Measurements from ENCODE around the gene AFAP1. TPM values are rescaled to one million over a fixed set of nuclear protein-coding genes. Genes with fewer than 3 reads are reported as not detected.

AFAP1 gene
- total RNA-seq, 1 donor from 2014 or later = 48.3 TPM

DNA sequence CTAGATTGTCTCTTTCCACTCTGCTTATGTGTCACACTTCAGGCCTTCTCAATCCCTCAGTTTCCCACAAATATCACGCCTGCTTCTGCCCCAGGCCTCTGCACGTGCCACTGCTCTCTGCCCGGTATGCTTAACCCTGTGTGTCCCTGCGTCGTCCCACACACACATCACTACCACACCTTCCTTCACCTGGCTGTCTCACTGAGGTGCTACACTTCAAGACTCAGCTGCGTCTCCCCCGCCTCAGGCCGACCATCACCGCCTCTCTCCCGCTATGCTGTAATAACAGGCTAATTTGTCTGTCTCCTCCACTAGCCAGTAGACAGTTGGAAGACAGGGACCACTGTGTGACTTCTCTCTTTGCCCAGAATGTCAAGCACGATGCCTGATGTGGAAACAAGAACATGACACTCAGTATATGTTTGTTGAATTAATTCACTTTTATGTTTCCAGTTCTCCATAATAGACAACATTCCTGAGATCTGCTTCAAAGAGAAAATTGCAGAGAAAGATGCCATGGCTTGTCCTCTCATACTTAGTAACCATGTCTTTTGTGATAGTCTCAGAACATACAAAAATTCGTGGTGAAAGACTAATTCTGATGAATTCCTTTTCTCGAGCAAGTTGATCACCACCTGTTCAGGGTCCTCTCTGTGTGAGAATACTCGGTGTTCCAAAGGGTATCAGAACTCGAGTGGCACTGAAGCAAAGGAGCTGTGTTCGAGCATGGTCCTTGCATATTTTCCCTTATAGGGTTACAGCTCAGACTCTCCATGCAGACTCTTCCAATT is 54.2 kb downstream of the AFAP1 start:
- Mint-ChIP-seq H3K27me3 (ENCODE audit: insufficient read depth) (peaks cover 2% of the 10 kb centered on the region), H3K36me3 (ENCODE audit: low read depth) (no peaks in the 10 kb centered on the region), H3K9me3 (peaks cover 10% of the 10 kb centered on the region), H3K4me1 (ENCODE audit: low read depth) (peaks cover 14% of the 10 kb centered on the region), H3K4me3 (no peak overlapping the region), H3K27ac (no peak overlapping the region)
- intact Hi-C loops (cut with micrococcal nuclease) = no loop called here
- no peak for DNase-seq (ENCODE audit: low spot score)

DNA sequence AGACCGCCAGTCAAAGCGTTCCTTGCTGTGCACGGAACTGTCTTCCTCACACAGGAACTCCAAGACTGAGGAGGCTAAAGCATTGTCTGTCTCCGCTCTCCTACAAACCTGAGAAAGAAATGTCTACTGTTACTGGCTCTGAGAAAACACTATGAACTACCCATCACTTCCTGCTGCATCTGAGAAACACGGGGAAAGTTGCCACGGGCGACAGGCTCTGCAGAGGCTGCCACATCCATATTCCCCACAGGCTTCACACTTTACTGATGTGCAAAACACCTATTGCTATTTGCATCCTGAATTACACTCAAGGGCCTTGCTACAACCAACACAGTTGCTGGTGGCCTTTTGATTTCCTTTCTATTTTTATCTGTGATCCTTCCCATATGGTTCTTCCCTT is 59.0 kb downstream of the AFAP1 start:
- no peaks in the 10 kb centered on the region for H3K9me3 Mint-ChIP-seq

DNA sequence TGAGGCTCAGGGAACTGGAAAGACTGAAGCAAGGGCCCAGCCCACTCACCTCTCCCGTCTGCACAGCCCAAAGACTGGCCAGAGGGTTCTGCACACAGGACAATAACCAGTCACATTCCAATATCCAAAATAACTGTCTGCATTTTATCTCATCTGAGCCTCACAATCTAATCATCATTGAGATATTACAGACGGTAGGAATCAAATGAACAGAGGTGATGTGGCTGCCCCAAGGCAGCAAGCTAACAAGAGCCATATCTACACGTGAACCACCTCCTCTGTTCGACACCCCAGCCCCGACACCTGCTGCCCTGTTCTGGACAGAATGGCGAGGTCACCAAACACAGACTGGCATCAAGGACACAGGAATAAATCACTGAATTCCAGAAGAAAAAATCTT is 60.5 kb downstream of the AFAP1 start:
- no peaks in the 10 kb centered on the region for H3K36me3 Mint-ChIP-seq (ENCODE audit: low read depth)
- no peaks in the 10 kb centered on the region for H3K27me3 Mint-ChIP-seq (ENCODE audit: insufficient read depth)

More for the DNA sequence above, 59.0 kb downstream of the AFAP1 start:
- DNase-seq (ENCODE audit: low spot score) = no peak
- Mint-ChIP-seq H3K36me3 (ENCODE audit: low read depth) (no peaks in the 10 kb centered on the region), H3K4me3 (no peak overlapping the region), H3K27me3 (ENCODE audit: insufficient read depth) (no peaks in the 10 kb centered on the region), H3K4me1 (ENCODE audit: low read depth) (peaks cover 32% of the 10 kb centered on the region), H3K27ac (no peak overlapping the region)
- intact Hi-C loops (cut with micrococcal nuclease) = no loop called here

DNA sequence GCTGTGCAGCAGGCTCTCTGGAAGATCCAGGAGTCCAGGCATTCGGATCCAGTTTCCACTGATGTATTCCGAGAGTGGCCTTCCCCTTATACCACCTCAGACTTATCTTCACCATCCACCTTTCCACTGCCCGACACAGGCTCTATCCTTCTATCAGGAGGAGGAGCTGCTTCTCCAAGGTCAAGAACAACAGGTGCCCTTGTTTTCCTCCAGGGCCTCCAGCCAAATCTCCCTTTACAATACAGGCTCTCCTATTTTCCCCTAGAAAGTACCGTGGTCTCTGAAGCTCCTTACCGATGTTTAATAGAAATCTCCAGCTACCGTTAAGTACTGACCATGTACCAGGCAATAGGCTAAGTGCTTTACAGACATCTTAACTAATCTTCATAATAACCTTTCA is 61.3 kb downstream of the AFAP1 start:
- no peak for DNase-seq (ENCODE audit: low spot score)
- intact Hi-C loops (cut with micrococcal nuclease) = loop anchor here (5.0 kb wide), 1 partner anchor 76 kb away; no protein-coding TSS in a partner anchor
- Mint-ChIP-seq H3K27ac (no peak overlapping the region), H3K4me1 (ENCODE audit: low read depth) (peaks cover 41% of the 10 kb centered on the region), H3K36me3 (ENCODE audit: low read depth) (no peaks in the 10 kb centered on the region), H3K27me3 (ENCODE audit: insufficient read depth) (no peaks in the 10 kb centered on the region), H3K9me3 (no peaks in the 10 kb centered on the region), H3K4me3 (no peak overlapping the region)

More for the DNA sequence above, 60.5 kb downstream of the AFAP1 start:
- H3K9me3 Mint-ChIP-seq = no peaks in the 10 kb centered on the region
- H3K4me1 Mint-ChIP-seq (ENCODE audit: low read depth) = peaks cover 34% of the 10 kb centered on the region
- no peak overlapping the region for H3K4me3 Mint-ChIP-seq
- H3K27ac Mint-ChIP-seq = no peak overlapping the region
- no peak for DNase-seq (ENCODE audit: low spot score)
- intact Hi-C loops (cut with micrococcal nuclease) = loop anchor here (5.0 kb wide), 1 partner anchor 77 kb away; no protein-coding TSS in a partner anchor

DNA sequence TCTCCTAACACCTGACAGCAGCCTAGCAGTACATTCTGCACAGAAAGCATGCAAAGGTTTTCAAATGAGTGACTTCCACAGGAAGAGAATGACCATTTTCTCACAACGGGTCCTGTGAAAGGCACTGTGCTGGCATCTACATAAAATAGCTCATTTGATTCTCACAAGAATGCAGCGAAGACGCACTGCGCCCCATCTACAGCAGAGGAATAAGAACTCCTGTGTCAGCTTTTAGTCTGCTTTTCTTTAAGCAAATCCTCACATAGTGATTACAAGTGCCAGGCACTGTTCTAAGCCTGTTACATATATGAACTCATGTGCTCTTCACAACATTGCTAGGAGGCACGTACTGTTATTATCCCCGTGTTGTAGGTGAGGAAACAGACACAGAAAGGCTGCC is 62.5 kb downstream of the AFAP1 start:
- intact Hi-C loops (cut with micrococcal nuclease) = loop anchor here (5.0 kb wide), 1 partner anchor 75 kb away; no protein-coding TSS in a partner anchor
- H3K27me3 Mint-ChIP-seq (ENCODE audit: insufficient read depth) = no peaks in the 10 kb centered on the region

DNA sequence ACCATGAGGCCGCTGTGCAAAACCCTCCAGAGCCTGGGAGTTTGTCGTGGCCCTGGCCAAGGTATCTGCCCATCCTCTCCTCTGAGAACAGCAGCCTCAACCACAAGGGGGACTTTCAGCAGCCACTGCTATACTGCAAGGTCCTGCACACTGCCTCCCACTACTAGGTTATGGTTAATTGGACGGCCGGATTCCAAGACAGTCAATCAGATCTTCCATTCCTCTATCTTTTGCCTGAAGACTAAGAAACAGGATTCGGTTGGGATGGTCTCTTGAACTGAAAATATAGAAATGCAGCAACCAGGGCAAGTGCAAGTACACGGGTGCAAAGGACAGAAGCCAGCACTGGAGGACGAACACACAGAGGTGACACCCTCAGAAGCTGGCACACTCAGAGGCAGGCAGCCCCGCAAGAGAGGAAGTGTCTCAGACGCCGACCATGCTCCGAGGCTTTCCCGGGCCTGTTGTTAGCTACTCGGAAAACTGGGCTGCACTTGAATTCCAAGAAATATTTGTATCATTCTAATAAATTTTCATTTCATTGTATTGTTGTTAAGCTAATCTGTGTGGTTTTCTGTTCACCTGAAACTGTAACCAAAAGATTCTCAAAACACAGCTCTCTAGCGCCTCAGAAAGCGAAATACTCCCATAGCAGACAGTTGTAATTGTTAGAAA is 63.3 kb downstream of the AFAP1 start:
- Mint-ChIP-seq H3K27ac (peak overlapping the region; percentile 14), H3K4me1 (ENCODE audit: low read depth) (peaks cover 41% of the 10 kb centered on the region), H3K4me3 (peak overlapping the region; percentile 58), H3K9me3 (no peaks in the 10 kb centered on the region), H3K36me3 (ENCODE audit: low read depth) (no peaks in the 10 kb centered on the region), H3K27me3 (ENCODE audit: insufficient read depth) (no peaks in the 10 kb centered on the region)
- DNase-seq (ENCODE audit: low spot score) = no peak
- intact Hi-C loops (cut with micrococcal nuclease) = loop anchor here (1.0 to 5.0 kb wide), 2 partner anchors 74 to 111 kb away; no protein-coding TSS in a partner anchor

More for the DNA sequence above, 62.5 kb downstream of the AFAP1 start:
- no peak for DNase-seq (ENCODE audit: low spot score)
- H3K4me1 Mint-ChIP-seq (ENCODE audit: low read depth) = peaks cover 41% of the 10 kb centered on the region
- H3K9me3 Mint-ChIP-seq = no peaks in the 10 kb centered on the region
- H3K27ac Mint-ChIP-seq = peak overlapping the region; percentile 14
- no peak overlapping the region for H3K4me3 Mint-ChIP-seq
- no peaks in the 10 kb centered on the region for H3K36me3 Mint-ChIP-seq (ENCODE audit: low read depth)

DNA sequence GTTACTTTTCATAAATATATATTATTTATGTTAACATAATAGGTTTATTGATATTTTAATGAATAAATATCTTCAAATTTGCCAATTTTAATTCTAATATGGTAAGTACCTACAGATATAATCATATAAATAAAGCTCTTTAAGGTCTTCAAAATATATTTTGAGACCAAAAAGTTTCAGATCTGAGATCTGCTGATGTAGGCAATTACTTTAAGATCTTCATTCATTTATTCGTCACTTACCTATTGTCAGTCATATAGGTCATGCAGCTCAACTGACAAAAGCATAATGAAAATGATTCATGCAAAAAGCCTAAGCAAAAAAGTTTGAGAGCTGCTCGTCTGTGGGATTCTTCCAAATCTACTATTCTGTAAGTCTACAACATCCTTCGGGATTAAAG is 64.8 kb downstream of the AFAP1 start:
- Mint-ChIP-seq H3K36me3 (ENCODE audit: low read depth) (no peaks in the 10 kb centered on the region), H3K9me3 (no peaks in the 10 kb centered on the region), H3K4me3 (no peak overlapping the region), H3K27me3 (ENCODE audit: insufficient read depth) (no peaks in the 10 kb centered on the region), H3K27ac (no peak overlapping the region), H3K4me1 (ENCODE audit: low read depth) (peaks cover 33% of the 10 kb centered on the region)
- intact Hi-C loops (cut with micrococcal nuclease) = loop anchor here (5.0 kb wide), 1 partner anchor 73 kb away; no protein-coding TSS in a partner anchor
- no peak for DNase-seq (ENCODE audit: low spot score)

DNA sequence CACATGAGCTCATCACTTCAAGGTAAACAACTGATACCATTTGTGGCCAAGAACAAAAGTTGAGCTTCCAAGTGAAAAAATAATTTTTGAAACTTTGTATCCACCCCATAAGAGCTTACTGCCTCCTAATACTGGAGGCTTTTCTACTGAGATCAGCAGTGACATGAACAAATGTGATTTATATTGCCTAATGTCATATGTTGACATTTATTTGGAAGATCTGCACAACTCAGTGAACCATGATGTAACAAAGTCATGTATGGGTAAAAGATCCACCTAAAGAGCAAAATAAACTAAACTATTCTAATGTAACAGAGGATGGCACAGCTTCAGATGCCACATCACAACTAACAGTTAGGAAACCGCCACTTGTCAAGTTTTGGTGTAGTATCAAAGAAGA is 65.8 kb downstream of the AFAP1 start:
- H3K9me3 Mint-ChIP-seq = no peaks in the 10 kb centered on the region
- H3K4me1 Mint-ChIP-seq (ENCODE audit: low read depth) = peaks cover 40% of the 10 kb centered on the region
- no peaks in the 10 kb centered on the region for H3K27me3 Mint-ChIP-seq (ENCODE audit: insufficient read depth)
- H3K27ac Mint-ChIP-seq = no peak overlapping the region
- H3K4me3 Mint-ChIP-seq = no peak overlapping the region
- intact Hi-C loops (cut with micrococcal nuclease) = no loop called here
- no peak for DNase-seq (ENCODE audit: low spot score)
- H3K36me3 Mint-ChIP-seq (ENCODE audit: low read depth) = peaks cover 4% of the 10 kb centered on the region

DNA sequence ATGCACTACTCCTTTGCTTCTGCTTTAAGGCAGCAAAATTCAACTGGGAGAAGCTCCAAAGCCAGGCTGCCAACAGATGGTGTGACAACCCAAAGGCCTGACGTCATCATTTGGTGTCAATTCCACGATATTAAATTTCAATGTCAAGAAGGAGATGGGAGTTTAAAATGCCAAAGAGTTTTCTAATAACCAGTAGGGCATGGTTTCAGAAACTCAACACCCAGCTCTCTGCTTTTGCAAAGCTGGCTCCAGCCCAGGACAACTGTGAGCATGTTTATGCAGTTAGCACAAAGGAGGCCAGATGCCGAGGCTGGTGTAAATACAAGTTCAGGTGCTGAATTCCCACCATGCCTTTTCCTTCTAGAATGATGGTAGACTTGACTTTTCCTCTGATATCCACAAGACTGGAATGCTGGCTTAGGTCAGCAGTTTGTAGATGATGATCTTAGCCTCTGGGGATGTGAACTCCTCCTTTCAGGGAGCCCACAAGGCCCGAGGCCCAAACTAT is 67.3 kb downstream of the AFAP1 start:
- DNase-seq (ENCODE audit: low spot score) = no peak
- peaks cover 49% of the 10 kb centered on the region for H3K4me1 Mint-ChIP-seq (ENCODE audit: low read depth)
- no peak overlapping the region for H3K27ac Mint-ChIP-seq
- H3K4me3 Mint-ChIP-seq = no peak overlapping the region
- H3K27me3 Mint-ChIP-seq (ENCODE audit: insufficient read depth) = no peaks in the 10 kb centered on the region
- no peaks in the 10 kb centered on the region for H3K9me3 Mint-ChIP-seq
- intact Hi-C loops (cut with micrococcal nuclease) = no loop called here
- peaks cover 4% of the 10 kb centered on the region for H3K36me3 Mint-ChIP-seq (ENCODE audit: low read depth)

DNA sequence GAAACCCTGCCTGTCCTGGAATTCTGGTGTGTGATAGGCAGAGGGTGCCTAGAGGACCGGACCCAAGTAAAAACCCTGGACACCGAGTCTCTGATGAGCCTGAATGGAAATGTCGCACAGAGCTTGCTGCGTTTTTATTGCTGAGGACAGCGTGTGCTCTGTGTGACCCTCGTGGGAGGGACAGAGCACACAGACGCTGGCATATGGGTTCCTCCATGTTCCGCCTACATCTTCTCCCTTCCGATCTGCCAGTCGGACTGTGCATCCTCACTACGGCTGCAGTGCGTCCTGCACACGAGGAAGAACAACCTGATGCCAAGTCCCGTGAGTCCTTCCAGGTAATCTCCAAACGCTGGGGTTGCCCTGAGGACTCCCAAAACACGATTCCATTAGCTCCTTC is 68.3 kb downstream of the AFAP1 start:
- H3K27ac Mint-ChIP-seq = no peak overlapping the region
- intact Hi-C loops (cut with micrococcal nuclease) = no loop called here
- no peaks in the 10 kb centered on the region for H3K27me3 Mint-ChIP-seq (ENCODE audit: insufficient read depth)
- no peak overlapping the region for H3K4me3 Mint-ChIP-seq
- H3K36me3 Mint-ChIP-seq (ENCODE audit: low read depth) = peaks cover 4% of the 10 kb centered on the region
- H3K9me3 Mint-ChIP-seq = no peaks in the 10 kb centered on the region
- DNase-seq (ENCODE audit: low spot score) = no peak
- peaks cover 41% of the 10 kb centered on the region for H3K4me1 Mint-ChIP-seq (ENCODE audit: low read depth)

DNA sequence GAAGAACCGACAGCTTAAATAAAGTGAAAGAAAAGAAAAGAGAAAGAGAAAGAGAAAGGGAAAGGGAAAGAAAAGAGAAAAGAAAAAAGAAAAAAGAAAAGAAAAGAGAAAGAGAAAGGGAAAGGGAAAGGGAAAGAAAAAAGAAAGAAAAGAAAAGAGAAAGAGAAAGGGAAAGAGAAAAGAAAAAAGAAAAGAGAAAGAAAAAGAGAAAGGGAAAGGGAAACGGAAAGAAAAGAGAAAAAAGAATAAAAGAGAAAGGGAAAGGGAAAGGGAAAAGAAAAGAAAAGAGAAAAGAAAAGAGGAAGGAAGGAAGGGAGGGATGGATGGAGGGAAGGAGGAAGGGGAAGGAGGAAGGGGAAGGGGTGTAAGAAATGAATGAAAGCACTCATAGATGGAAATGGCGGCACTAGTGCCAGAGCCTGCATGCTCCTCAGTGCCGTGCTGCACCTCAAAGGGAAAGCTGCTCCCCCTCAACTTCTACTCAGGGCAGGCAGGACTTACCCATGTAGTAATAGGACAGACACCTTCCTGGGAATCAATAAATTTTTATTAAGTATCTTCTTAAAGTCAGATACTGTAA is 70.7 kb downstream of the AFAP1 start:
- no peak overlapping the region for H3K4me3 Mint-ChIP-seq
- H3K4me1 Mint-ChIP-seq (ENCODE audit: low read depth) = peaks cover 35% of the 10 kb centered on the region
- intact Hi-C loops (cut with micrococcal nuclease) = loop anchor here (1.0 to 5.0 kb wide), 3 partner anchors 12 to 100 kb away; no protein-coding TSS in a partner anchor
- H3K27ac Mint-ChIP-seq = peak overlapping the region; percentile 85
- peaks cover 2% of the 10 kb centered on the region for H3K27me3 Mint-ChIP-seq (ENCODE audit: insufficient read depth)
- peaks cover 10% of the 10 kb centered on the region for H3K36me3 Mint-ChIP-seq (ENCODE audit: low read depth)
- DNase-seq (ENCODE audit: low spot score) = no peak
- peaks cover 4% of the 10 kb centered on the region for H3K9me3 Mint-ChIP-seq

DNA sequence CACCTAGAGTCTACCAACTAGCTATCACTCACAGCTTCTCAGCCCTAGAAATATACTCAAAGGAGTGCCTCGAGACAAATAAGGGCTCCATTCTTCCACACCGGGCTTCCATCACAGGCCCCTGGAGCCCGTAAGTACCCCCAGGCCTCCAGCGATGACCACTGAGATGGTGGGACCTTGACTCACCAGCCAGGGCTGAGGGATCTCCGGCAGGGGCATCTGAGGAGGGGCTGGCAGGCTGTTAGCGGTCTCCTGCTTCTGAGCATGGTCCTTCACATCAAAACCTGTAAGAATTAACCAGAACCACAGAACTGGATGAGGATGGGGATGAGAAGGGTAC is 71.3 kb downstream of the AFAP1 start:
- Mint-ChIP-seq H3K9me3 (peaks cover 8% of the 10 kb centered on the region), H3K27me3 (ENCODE audit: insufficient read depth) (peaks cover 2% of the 10 kb centered on the region), H3K4me1 (ENCODE audit: low read depth) (peaks cover 31% of the 10 kb centered on the region), H3K36me3 (ENCODE audit: low read depth) (peaks cover 11% of the 10 kb centered on the region), H3K27ac (peak overlapping the region; percentile 85), H3K4me3 (no peak overlapping the region)
- no peak for DNase-seq (ENCODE audit: low spot score)
- intact Hi-C loops (cut with micrococcal nuclease) = loop anchor here (1.0 to 5.0 kb wide), 2 partner anchors 11 to 36 kb away; no protein-coding TSS in a partner anchor
